K562 (cell line): ENCODE results near the gene ARL13B. TPM values are rescaled to one million over a fixed set of nuclear protein-coding genes. Genes with fewer than 3 reads are reported as not detected.

Experiments used
- NR2C1 ChIP-seq, 2 experiments: fragments of 450-650 bp; IDR thresholded peaks; 2 replicates each; pipeline ENCODE4 v1.6.1; 2017; ENCODE audit warnings: mild to moderate bottlenecking in 2 of 2, antibody characterized with exemption in 1 of 2, inconsistent platforms in 1 of 2, missing compliant biosample characterization in 1 of 2, missing genetic modification characterization in 1 of 2
- NR4A1 ChIP-seq, 2 experiments: fragments of 250-450 bp in 1 of 2; fragments of 450-650 bp in 1 of 2; sonication (Bioruptor Pico) in 1 of 2; IDR thresholded peaks; 2 replicates each; pipeline versions ENCODE4 v1.4.0 to v1.6.1; 2016 to 2020; ENCODE audit warnings: mild to moderate bottlenecking in 2 of 2, missing compliant biosample characterization in 1 of 2, missing genetic modification characterization in 1 of 2, moderate library complexity in 1 of 2
- POU5F1 ChIP-seq: fragments of 150-350 bp; IDR thresholded peaks from 2 replicates; pipeline ENCODE4 v1.6.1; 2014; ENCODE audit warnings: borderline replicate concordance, low read length, low read depth, mild to moderate bottlenecking; ENCODE audit not compliant: partially characterized antibody
- SLC30A9 ChIP-seq: fragments of 250-450 bp; sonication (Bioruptor Pico); IDR thresholded peaks from 2 replicates; pipeline ENCODE4 v1.8.0; 2022; ENCODE audit warnings: mild to moderate bottlenecking, moderate library complexity
- ZNF609 ChIP-seq: sonication (generic); formaldehyde crosslinking; IDR thresholded peaks from 2 replicates; pipeline ENCODE4 v1.8.1; 2023; ENCODE audit warnings: missing genetic modification reagents, mild to moderate bottlenecking, borderline replicate concordance
- polyA plus RNA-seq, 8 experiments: library from polyadenylated mRNA; depleted of rRNA in 4 of 8; stranded (reverse) in 5 of 8; unstranded in 3 of 8; fragments of >200 nt; fragmentation: Nextera tagmentation in 2 of 8; fragmentation: Illumina TruSeq in 1 of 8; extraction: Ambion mirVana in 2 of 8; extraction: Trizol in 1 of 8; gene quantifications; 2 replicates each; pipeline versions ENCODE4 v1.2.1 to v1.2.3, GENCODE V29; 2011 to 2014; ENCODE audit warnings: inconsistent platforms in 1 of 8, missing spikeins in 1 of 8
- total RNA-seq, 7 experiments: library from RNA; depleted of rRNA in 6 of 7; stranded (reverse); fragments of >200 nt in 6 of 7; fragmentation: Illumina TruSeq in 2 of 7; extraction: Trizol in 2 of 7; gene quantifications; 2 replicates each; pipeline versions ENCODE4 v1.2.1 to v1.2.3, GENCODE V29; 2011 to 2021; ENCODE audit warnings: low replicate concordance in 1 of 7

ARL13B gene
- total and polyA plus RNA-seq, 9 of the 15 experiments (the other 6 are each of a cell fraction or from before 2014, with no cell fraction given): 4.1 to 16.9 (median 12.2) TPM

GRCh38 chr3:94050546-94050945, 70.6 kb downstream of the ARL13B start (continued):
- TF ChIP-seq SLC30A9 (CRISPR knock-in tag) (no peak), NR2C1 (IDR thresholded peaks at IDR 0.05) (no peak), NR2C1 (tag; IDR thresholded peaks at IDR 0.05) (no peak), POU5F1 (no peak), NR4A1 (CRISPR knock-in tag; IDR thresholded peaks at IDR 0.05) (no peak), NR4A1 (tag; IDR thresholded peaks at IDR 0.05) (no peak), ZNF609 (CRISPR knock-in tag) (no peak)
- TF ChIP-seq, all 486 proteins: peak for 0
